ENCODE data around the gene PPIL4. TPM values are rescaled to one million over a fixed set of nuclear protein-coding genes. Genes with fewer than 3 reads are reported as not detected.

Gene PPIL4, protein sequence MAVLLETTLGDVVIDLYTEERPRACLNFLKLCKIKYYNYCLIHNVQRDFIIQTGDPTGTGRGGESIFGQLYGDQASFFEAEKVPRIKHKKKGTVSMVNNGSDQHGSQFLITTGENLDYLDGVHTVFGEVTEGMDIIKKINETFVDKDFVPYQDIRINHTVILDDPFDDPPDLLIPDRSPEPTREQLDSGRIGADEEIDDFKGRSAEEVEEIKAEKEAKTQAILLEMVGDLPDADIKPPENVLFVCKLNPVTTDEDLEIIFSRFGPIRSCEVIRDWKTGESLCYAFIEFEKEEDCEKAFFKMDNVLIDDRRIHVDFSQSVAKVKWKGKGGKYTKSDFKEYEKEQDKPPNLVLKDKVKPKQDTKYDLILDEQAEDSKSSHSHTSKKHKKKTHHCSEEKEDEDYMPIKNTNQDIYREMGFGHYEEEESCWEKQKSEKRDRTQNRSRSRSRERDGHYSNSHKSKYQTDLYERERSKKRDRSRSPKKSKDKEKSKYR
- 21.1 TPM for total RNA-seq

- peak; percentile 98 for DNase-seq (ENCODE audit: low spot score)
These were observed at the start of gene PPIL4 for GRCh38 chr6:149545754-149546471. Gene PPIL4 (minus strand): TSS chr6:149546043. CDS start chr6:149546005, 38 bp downstream.

GRCh38 chr6:149593408-149593807 is 47.6 kb upstream of the PPIL4 start:
- DNase-seq (ENCODE audit: low spot score), result no peak

GRCh38 chr6:149592983-149593382 is 47.1 kb upstream of the PPIL4 start:
- no peak for DNase-seq (ENCODE audit: low spot score)

GRCh38 chr6:149586149-149586548 is 40.3 kb upstream of the PPIL4 start:
- DNase-seq (ENCODE audit: low spot score), result no peak

DNA sequence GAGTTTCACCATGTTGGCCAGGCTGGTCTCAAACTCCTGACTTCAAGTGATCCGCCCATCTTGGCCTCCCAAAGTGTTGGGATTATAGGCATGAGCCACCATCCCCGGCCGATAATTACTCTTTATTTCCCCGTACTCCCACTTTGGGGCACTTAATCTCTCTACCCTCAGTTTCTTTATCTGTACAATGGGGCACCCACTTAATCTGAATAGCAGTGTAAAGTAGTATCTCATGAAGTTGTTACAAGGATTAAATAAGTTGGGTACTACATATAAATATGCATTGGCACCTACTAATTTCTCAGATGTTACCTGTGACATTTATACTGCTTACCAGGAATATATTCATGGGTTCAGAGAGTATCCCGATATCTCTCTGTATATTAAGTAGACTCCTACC is 35.5 kb upstream of the PPIL4 start:
- DNase-seq (ENCODE audit: low spot score), result no peak

- no peak for DNase-seq (ENCODE audit: low spot score)
These were observed 35.0 kb upstream of the PPIL4 start for GRCh38 chr6:149580880-149581279.

DNA sequence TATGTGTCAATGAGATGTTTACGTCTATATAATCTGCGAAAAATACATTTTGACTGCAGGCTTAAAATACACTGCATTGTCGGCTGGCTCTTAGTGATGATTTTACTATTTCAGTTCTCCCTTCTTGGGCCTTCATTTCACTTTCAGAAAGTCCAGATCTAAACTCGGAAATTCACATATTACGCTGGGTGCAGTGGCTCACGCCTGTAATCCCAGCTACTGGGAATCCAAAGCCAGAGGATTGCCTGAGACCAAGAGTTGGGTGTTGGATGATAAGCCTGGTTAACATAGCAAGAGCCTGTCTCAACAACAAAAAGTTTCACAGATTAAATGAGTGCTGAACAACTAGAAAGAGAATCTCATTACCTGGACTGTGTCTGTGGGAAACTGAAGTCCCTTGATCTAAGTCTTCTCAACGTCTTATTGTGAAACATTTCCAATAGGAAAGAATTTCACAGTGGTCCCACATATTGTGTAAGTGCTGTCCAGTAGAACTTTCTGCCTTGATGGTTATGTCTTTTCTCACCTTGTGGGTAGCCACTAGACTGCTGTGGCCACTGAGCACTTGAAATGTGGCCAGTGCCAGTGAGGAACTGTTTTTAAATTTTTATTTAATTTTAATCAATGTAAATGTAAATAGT is 22.2 kb upstream of the PPIL4 start:
- no peak for DNase-seq (ENCODE audit: low spot score)

DNA sequence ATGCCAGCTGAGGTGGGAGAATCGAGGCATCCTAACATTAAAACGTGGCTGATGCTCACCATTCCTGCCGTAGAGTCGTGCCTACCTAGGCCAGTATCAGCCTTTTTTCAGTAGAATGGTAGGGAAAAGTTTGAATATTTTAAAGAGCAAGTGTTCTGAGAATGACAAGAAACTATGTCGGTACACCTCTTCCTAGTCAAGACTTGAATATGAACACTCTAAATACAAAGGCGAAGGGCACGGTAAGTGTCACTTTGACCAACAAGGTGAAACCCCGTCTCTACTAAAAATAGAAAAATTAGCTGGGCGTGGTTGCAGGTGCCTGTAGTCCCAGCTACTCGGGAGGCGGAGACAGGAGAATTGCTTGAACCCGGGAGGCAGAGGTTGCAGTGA is 21.3 kb upstream of the PPIL4 start:
- DNase-seq (ENCODE audit: low spot score), result no peak

DNA sequence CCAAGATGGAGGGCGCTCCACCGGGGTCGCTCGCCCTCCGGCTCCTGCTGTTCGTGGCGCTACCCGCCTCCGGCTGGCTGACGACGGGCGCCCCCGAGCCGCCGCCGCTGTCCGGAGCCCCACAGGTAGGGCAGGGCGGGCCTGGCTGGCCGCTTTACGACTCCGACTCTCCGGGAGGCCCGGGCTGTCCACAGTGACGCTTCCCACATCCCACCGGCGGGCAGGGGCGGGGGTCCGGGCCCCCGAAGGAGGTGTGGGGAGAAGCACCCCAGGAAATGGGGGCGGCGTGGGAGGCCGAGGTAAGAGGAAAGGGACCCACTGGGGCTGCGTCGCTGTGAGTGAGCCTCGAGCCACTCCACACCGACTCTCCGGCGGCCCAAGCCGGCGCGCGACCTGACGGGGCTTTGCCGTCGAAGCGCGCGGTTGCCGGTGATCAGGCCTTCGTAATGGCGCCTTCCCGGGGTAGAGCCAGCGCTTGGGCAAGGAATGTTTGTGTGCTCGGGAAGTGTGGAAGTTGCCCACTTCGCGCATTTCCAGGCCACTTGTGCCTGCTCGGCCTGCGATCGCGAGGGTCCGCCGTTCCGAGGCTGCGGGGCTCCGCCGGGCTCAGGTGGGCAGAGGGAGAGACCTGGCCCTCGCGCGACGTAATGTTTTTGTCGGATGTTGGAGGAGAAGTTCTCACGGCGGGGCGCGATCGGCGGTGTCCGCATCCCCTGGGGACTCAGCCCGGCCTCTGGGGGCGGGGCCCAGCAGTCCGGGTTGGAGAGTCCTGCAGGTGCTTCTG is 20.8 kb upstream of the PPIL4 start:
- peak; percentile 27 for DNase-seq (ENCODE audit: low spot score)

- DNase-seq (ENCODE audit: low spot score), result peak; percentile 96
These were observed 19.9 kb upstream of the PPIL4 start, which contains the start of gene GINM1 for GRCh38 chr6:149565527-149566409. Gene GINM1 (plus strand): TSS chr6:149566375. CDS start chr6:149566415, 40 bp downstream.

DNA sequence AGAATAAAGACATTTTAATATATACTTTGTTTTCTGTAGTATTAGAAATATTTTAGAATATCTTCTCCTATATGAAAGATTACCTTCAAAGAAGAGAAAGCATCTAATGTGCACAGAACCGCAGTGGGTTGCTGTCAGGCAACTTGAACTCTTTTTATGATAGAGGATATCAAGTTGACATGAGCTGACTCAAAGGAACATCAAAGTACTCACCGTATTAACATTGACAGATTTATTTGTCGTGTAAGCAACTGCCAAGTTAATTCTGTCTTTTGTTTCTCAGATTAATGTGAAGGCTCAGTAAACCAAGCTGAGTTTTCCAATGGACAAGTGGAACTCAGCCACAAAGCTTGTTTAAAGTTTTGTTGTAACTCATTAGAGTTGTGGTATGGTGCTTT is 18.1 kb upstream of the PPIL4 start:
- no peak for DNase-seq (ENCODE audit: low spot score)

GRCh38 chr6:149563203-149563927 is 17.5 kb upstream of the PPIL4 start:
- DNase-seq (ENCODE audit: low spot score), result no peak

DNA sequence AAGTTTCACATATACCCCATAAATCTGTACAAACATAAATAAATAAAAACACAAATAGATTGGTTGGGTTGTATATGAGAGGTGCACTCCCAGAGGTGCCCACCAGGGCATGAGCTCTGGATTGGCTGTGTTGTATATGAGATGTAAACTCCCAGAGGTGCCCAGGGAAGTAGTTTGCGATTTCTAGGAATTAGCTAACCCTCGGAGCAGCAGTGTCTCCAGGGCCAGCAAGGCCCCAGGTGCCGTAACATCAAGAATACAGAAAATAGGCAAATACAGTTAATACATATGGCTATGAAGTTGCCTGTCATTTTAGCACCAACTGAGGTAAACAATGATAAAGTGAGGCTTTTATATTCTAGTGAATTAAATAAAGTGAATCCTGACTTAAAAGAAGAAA is 14.9 kb upstream of the PPIL4 start:
- DNase-seq (ENCODE audit: low spot score), result no peak

- DNase-seq (ENCODE audit: low spot score), result no peak
These were observed 13.5 kb upstream of the PPIL4 start for GRCh38 chr6:149559389-149559788.

DNA sequence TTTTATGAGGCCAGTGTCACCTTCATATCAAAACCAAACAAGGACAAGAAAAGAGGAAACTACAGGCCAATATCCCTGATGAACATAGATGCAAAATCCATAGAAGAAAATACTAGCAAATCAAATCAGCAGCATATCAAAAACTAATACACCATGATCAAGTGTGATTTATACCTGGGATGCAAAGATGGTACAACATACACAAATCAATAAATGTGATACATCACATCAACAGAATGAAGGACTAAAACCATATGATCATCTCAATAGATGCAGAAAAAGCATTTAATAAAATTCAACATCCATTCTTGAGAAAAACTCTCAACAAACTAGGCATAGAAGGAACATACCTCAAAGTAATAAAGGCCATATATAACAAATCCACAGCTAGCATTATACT is 12.2 kb upstream of the PPIL4 start:
- DNase-seq (ENCODE audit: low spot score), result no peak

GRCh38 chr6:149551920-149552319 is 6.1 kb upstream of the PPIL4 start:
- DNase-seq (ENCODE audit: low spot score), result no peak

- DNase-seq (ENCODE audit: low spot score), result peak; percentile 17
These were observed 537 bp downstream of the PPIL4 start for GRCh38 chr6:149545258-149545753.

DNA sequence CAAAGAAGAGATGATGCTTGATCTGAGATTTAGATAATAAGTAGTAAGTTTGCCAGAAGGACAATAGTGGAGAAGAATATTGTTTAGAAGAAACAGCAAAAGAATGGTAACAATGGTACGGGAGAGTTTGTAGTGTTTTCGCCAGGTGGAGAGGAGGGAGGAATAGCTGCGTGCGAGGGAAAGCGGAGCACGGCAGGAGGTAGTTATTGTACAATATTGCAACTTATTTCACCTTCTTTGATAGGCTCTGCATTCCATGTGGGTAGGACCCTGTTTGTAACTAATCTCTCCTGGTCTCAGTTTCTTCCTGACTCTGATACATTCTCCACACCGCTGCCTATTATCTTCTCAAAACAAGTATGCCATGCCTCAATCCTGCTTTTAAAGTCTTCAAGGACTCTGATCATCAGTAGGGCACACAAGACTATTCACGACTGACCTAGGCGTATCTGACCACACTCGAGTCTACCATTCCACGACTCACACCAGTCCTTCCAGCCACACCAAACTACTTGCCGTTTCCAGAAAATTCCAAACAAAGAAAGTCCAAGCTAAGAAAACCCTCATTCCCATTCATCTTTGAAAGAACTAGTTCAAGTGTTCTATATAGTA is 1.1 kb downstream of the PPIL4 start:
- no peak for DNase-seq (ENCODE audit: low spot score)

GRCh38 chr6:149541139-149541538 is 4.7 kb downstream of the PPIL4 start:
- DNase-seq (ENCODE audit: low spot score), result no peak
